CD1c-positive myeloid dendritic cell (primary cell): ENCODE measurements around the gene EFNA5.

ENCODE experiments used
- DNase-seq: peaks from one replicate; pipeline ENCODE4 v3.0.0-alpha.2; 2016; ENCODE audit errors: extremely low spot score

The EFNA5 gene

DNA sequence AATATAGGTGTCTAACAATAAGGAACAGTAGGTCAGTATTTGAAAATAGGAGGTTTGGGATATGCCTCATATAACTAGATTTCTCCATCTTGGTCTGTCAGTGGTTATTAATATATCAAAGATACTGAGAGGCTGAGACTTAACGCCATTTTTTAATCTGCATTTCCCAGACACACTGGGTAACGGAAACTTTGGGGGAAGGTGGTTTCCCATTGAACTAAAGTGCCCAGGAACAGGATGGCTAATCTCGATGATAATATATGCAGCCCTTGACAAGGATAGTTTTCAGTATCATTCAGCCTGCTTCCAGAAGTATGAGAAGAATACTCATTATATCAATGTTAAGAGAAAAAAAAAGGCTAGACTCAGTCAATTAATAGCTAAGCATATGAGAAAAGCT, 30.7 kb downstream of the EFNA5 start:
- DNase-seq, result no peak

DNA sequence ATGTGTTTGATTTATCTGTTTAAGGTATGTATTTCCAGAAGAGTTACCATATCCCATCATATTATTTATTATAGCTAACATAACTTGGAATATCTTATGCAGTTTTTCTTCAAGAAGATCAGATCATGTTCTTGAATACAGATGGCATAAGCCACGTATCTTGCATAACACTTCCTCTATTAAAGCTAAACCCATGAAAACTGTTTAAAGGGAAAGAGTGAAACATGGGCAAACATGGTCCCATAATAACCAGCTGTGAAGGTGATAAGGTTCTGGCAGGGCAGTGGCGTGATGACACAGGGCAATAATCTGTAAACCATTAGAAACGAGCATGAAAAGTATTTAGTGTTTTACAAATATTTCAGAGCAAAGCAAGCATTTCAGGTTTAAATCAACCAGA, 34.2 kb downstream of the EFNA5 start:
- no peak for DNase-seq

DNA sequence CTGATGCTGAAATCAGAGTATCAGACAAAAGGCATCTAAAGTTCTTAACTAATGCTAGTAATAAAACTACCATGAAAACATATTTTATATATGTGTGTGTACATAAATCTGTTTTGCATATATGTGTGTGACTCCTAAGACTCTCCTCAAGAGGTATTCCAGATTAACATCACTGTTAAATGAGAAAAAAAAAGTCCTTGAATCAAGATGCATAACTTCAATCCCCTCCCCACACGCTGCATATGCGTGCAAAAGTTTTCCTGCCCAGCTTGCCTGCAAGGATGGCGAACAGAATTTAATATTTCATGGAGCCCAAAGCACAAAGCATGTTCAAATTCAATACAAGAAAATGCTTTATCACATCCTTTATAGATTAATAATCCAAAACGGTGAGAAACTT, 34.7 kb downstream of the EFNA5 start:
- no peak for DNase-seq

- DNase-seq, result no peak
Observed at GRCh38 chr5:107634981-107635848, 35.5 kb downstream of the EFNA5 start.

GRCh38 chr5:107633171-107633901, 37.4 kb downstream of the EFNA5 start:
- no peak for DNase-seq

GRCh38 chr5:107631805-107632362, 38.9 kb downstream of the EFNA5 start:
- DNase-seq, result no peak

DNA sequence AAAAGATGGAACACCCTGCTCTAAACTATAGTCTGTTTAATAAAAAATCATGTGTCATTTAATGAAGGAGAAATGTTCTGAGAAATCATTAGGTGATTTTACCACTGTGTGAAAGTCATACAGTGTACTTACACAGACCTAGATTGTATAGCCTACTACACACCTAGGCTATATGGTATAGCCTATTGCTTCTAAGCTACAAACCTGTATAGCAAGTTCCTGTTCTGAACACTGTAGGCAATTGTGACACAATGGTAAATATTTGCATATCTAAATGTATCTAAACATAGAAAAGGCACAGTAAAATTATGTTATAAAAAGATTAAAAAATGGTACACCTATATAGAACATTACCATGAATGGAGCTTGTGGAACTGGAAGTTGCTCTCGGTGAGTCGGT, 40.6 kb downstream of the EFNA5 start:
- DNase-seq, result no peak

DNA sequence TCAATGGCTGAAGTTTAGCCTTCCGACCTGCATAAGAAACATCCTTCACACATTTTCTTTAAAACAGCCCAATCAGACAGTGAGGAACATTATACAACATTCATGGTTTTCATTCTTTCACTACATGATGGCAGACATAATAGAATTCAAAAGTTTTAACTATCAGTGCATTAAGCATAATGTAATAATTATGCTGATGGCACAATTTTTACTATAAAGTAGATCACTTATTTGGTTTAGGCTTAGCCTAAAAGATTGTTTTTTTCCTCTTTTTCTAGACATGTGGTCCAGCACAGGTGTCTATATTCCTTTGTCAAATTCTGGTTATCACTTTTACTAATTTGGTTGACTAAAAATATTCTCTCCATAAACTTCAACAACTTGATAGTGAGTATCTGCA, 46.5 kb downstream of the EFNA5 start:
- no peak for DNase-seq

DNA sequence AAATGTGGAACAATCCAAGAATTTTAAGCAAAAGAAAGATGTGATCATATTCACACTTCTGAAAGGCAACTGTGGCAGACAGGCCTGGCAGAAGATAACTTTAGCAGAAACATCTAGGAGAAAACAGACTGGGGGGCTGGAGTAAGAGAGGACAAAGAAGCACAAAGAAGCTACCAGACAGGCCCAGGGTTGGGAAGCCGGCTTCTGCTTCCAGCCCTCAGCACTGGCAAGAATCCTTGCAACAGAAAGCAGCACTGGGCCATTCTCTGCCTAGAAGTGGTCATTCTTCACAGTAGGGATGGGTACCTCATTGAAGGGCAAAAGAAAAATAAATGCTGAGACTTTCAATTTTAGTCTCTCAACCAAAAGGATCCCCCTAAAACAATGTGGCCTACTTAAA, 49.6 kb downstream of the EFNA5 start:
- no peak for DNase-seq

DNA sequence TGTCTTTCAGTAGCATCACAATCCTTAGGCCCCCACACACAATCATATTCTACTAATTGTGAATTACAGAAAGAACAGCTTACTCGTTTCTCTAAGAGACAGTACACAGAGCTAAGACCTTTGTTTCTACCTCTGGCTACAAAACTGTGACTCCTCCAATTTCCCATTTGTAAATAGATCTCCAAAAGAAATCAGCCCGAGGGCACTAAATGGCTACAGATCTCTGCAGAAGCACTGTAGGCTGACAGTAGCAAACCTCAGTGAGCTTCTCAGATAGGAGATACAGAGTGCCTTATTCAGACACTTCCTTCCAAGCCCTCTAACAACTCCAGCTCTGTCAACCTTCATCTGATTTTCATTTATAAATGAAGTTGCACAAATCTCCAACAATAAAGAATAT, 51.0 kb downstream of the EFNA5 start:
- DNase-seq, result no peak

DNA sequence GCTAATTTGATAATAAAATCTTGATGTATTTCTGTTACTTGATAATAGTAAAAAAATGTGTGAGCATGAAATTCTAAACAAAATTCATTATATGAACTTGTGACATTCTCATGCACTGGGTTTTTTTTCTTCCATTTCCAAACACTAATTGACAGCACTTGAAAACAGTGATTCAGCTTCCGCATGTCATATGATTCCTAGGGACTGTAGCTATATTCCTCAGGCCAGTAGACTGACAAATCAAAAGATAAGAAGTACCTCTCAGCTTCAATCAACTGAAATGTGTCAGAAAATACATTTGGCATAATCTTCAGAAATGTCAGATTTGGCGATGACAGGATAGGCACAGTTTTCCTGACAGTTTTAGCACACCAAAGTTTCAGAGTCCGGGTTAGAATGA, 52.5 kb downstream of the EFNA5 start:
- no peak for DNase-seq

DNA sequence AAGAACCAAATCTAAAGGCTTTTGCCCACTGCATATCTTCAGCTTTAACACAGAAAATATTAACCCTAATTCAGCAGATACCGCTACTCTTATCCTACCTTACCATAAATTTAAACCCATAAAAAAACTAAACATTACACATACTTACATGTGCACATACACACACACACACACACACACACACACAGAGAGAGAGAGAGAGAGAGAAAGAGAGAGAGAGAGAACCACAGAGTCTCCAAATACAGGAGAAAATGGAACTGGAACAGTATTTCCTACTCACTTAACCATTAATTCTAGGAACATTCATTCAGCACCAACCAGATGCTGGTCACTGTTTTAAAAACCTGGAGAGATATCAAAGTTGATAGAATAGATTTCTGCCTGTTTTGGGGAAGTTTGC, 53.7 kb downstream of the EFNA5 start:
- DNase-seq, result no peak

DNA sequence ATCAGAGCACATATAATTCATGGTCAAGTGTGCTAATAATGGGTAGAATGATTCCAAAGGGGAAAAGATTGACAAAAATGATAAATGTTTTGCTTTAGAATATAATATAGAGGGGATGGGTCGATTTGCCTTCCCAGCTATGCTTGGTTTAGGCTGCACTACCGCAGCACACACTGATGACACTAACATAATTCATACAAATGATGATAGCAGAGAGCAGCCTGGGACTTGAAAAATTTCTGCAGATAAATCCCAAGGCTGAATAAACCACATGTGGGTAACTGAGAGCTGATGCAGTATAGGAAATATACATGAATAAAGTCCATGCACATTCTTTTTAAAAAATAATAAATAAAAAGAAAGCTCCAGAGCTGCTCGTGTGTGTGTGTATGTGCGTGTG, 54.5 kb downstream of the EFNA5 start:
- no peak for DNase-seq

DNA sequence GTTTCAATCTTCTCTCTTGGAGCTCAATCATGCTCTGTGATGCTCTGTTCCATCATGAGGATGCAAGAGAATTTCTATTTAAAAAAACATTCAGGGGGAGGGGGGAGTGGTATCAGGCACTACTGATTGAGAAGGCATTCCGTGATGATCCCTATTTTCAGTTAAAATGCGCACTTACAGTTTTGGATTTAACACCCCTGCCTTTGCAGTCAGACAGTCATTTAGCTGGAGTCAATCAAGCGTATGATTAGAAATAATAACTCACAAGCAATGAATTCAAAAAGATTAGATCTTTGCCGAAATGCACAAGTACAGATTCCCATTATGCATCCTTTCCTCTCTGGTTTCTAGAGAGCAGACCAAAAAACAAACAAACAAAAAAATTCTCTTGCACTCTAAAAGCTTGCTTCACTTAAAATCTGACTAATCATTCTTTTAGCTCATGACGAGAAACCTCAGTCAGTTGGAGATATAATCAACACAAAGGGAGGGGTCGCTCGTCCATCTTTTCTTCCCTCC, 55.4 kb downstream of the EFNA5 start:
- no peak for DNase-seq

GRCh38 chr5:107612541-107612940, 58.2 kb downstream of the EFNA5 start:
- DNase-seq, result no peak

DNA sequence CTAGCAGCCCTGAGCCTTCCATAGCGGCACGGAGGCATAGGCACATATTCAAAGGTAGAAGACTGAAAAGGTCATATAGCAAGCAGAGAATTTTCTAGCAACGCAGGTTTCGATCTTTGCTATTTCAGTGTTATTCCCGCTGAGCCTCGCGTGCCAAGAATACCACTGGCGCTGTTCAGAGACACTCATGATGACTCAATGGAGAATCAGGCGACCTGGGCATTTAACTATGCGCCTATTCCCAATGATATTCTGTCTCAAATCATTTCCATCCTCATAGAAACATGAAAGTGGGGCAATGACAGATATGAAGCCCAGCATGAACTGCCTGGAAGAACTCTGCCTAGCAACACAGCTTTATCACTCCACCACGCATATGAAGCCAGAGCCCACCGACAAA, 59.9 kb downstream of the EFNA5 start:
- DNase-seq, result no peak

DNA sequence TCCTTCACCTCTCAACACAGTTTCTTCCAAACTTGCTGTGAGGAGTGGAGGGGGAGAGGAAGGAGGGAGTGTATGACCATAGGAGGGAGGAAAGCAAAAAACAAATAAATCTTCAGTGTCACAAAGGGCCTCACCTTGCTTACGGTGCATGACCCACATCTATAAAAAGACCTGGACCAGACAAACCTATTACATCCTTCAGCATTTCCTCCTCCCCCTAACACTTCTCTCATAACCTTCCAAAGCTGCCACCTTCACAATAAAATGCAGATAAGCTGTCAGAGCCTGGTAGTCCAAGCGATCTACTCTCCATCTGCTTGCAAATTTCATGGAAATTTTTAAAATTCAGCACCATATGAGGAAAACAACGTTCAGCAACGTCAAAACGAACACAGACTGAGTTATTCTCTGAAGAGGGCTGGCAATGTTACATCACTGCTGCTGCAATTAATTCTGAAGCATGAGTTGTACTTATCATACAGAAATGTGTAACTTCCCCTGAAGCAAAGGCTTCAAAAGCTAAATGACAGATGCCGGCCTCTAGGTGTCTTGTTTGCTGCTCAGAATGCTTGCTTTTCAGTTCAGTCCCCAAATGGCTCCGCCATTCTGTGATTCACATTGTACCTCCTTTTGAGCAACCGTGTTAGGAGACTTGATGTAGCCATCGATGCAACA, 62.9 kb downstream of the EFNA5 start:
- DNase-seq, result no peak

- DNase-seq, result no peak
Observed at GRCh38 chr5:107607196-107607595, 63.5 kb downstream of the EFNA5 start.

DNA sequence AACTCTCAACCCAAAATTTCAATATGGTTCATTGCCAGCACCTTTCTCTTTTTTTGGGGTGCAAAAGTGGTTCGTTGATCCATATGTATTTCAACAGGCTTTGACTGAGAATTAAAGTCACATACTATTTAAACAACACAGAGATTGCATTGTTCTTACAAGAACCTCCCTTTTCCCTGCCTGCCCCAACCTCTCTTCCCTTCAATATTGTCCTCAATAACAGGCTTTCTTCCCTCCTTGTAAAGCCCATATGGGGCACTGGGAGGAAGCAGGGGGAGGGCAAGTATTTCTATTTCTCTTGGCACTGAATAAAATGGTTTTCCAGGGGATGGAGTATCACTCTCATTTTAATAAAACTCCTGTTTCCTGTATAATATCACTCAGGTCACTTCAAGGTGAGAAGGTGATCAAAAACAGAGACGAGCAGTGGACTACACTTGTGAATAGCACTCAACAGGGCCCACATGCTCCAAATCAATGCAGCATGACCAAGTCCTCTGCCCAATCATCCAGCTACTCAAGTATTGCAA, 65.1 kb downstream of the EFNA5 start:
- DNase-seq, result no peak

DNA sequence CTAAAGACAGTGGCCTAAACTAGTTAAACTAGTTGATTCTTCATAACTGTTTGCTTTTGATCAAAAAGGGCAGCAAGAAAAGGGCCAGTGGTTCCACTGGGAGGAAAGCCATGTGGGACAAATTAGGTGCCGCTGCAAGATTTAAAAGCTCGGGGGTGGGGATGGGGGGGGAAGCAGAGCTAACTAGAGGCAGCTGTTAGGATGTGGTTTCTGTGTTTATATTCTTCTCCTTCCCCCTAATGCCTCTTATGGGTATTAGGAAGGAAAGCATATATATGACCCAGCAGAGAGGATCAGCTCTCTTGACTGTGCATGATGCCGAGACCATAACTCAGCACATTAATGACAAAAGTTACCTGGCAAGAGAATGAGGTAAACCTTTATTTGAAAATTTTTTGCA, 65.7 kb downstream of the EFNA5 start:
- no peak for DNase-seq

DNA sequence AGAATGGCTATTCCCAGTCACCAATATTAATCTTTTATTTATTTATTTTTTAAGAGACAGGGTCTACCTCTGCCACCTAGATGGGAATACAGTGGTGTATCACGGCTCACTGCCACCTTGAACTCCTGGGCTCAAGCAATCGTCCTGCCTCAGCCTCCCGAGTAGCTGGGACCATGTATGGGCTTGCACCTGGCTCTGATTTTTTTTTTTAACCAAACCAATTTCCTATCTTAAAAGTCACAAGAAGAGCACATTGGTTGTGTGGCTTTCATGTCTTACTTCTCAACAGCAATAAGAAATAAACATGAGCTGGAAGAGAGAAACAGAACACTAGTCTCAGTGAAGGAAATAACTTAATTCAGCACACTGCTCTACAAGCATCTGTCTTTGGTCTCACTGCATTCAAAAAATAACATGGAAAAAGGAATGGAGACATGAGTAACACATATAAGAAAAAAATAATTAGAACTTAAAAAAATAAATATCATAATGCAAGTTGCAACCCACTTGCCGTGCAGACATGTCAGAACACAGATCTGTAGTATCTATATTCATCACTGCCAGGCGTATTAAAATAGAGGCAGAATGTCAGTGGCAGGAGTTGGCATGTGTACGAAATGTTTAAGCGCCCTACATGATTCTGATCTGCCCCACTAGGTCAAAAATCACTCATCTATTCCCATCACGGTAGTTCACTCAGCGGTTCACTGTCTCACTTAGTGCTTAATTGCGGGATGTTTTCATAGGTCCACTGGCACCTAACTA, 66.4 kb downstream of the EFNA5 start:
- DNase-seq, result no peak
